Left hindlimb (tissue), 1 donor: ENCODE data around the gene BAG1.

Source experiments
- DNase-seq: peaks from one replicate; pipeline ENCODE4 v3.0.0-alpha.2; 2018

BAG1 gene

GRCh38 chr9:33273266-33273971 is 8.9 kb upstream of the BAG1 start:
- no peak for DNase-seq

- no peak for DNase-seq
These were observed 7.6 kb upstream of the BAG1 start for GRCh38 chr9:33272061-33272460.

- DNase-seq = no peak
These were observed 5.6 kb upstream of the BAG1 start for GRCh38 chr9:33270146-33270545.

GRCh38 chr9:33267151-33267767 is 2.8 kb upstream of the BAG1 start:
- no peak for DNase-seq

GRCh38 chr9:33265211-33265865 is 830 bp upstream of the BAG1 start:
- DNase-seq = no peak

GRCh38 chr9:33264003-33264472 is 470 bp downstream of the BAG1 start:
- DNase-seq = peak; percentile 47

- no peak for DNase-seq
These were observed 1.1 kb downstream of the BAG1 start for GRCh38 chr9:33263131-33264002.

- DNase-seq = no peak
These were observed 4.1 kb downstream of the BAG1 start for GRCh38 chr9:33260372-33260771.

- DNase-seq = no peak
These were observed 7.2 kb downstream of the BAG1 start for GRCh38 chr9:33257276-33257675.

- no peak for DNase-seq
These were observed 8.3 kb downstream of the BAG1 start for GRCh38 chr9:33256236-33256635.

GRCh38 chr9:33255471-33255870 is 9.0 kb downstream of the BAG1 start:
- DNase-seq = no peak

- DNase-seq = no peak
These were observed 9.5 kb downstream of the BAG1 start for GRCh38 chr9:33255014-33255413.

GRCh38 chr9:33254211-33254610 is 10.3 kb downstream of the BAG1 start:
- DNase-seq = no peak

GRCh38 chr9:33250458-33250995 is 14.0 kb downstream of the BAG1 start:
- no peak for DNase-seq

- no peak for DNase-seq
These were observed 14.5 kb downstream of the BAG1 start for GRCh38 chr9:33249983-33250382.

- no peak for DNase-seq
These were observed 15.3 kb downstream of the BAG1 start for GRCh38 chr9:33249087-33249658.

- DNase-seq = no peak
These were observed 15.9 kb downstream of the BAG1 start for GRCh38 chr9:33248606-33249005.

GRCh38 chr9:33246269-33246860 is 18.1 kb downstream of the BAG1 start:
- DNase-seq = no peak

- DNase-seq = no peak
These were observed 19.2 kb downstream of the BAG1 start for GRCh38 chr9:33245341-33245740.

- DNase-seq = no peak
These were observed 20.2 kb downstream of the BAG1 start for GRCh38 chr9:33244137-33244784.

- DNase-seq = no peak
These were observed 21.8 kb downstream of the BAG1 start for GRCh38 chr9:33242609-33243134.
